DOHH2 (cell line): Measurements from ENCODE around the gene ADAT1.

Experiments
- H3F3A ChIP-seq: fragments of 200-600 bp; sonication (generic), shearing (Covaris generic); 2 replicates; pipeline ENCODE4 v1.6.0; 2016; ENCODE audit warnings: antibody characterized with exemption, mild to moderate bottlenecking; ENCODE audit not compliant: control insufficient read depth, insufficient read depth
- H3K27ac ChIP-seq: fragments of 200-600 bp; sonication (generic); 2 replicates; pipeline ENCODE4 v1.5.1; 2014; ENCODE audit warnings: low read depth, mild to moderate bottlenecking, low read length, moderate library complexity
- H3K27me3 ChIP-seq: fragments of 200-600 bp; sonication (generic); 2 replicates; pipeline ENCODE4 v1.6.1; 2014; ENCODE audit warnings: mild to moderate bottlenecking, low read length, mixed read lengths; ENCODE audit not compliant: control insufficient read depth
- H3K36me3 ChIP-seq: fragments of 200-600 bp; sonication (generic); 2 replicates; pipeline ENCODE4 v1.6.1; 2014; ENCODE audit warnings: mild to moderate bottlenecking, low read length, moderate library complexity, mixed read lengths; ENCODE audit not compliant: control insufficient read depth
- H3K4me1 ChIP-seq: fragments of 200-600 bp; sonication (generic); 2 replicates; pipeline ENCODE4 v1.6.1; 2014; ENCODE audit warnings: mild to moderate bottlenecking, low read length, mixed read lengths; ENCODE audit not compliant: control insufficient read depth
- H3K4me2 ChIP-seq: fragments of 200-600 bp; sonication (generic); 2 replicates; pipeline ENCODE4 v1.6.0; 2014; ENCODE audit warnings: mild to moderate bottlenecking, low read length, moderate library complexity
- H3K4me3 ChIP-seq: fragments of 200-600 bp; sonication (generic); 2 replicates; pipeline ENCODE4 v1.5.1; 2014; ENCODE audit warnings: mild to moderate bottlenecking, low read length, mixed read lengths
- H3K79me2 ChIP-seq: fragments of 200-600 bp; sonication (generic); 2 replicates; pipeline ENCODE4 v1.6.1; 2014; ENCODE audit warnings: mild to moderate bottlenecking, low read length, mixed read lengths; ENCODE audit not compliant: control insufficient read depth
- H3K9me2 ChIP-seq: fragments of 200-600 bp; sonication (generic); replicated peaks from 2 replicates; pipeline ENCODE4 v1.6.1; 2014; ENCODE audit warnings: mild to moderate bottlenecking, low read length, mixed read lengths; ENCODE audit not compliant: control insufficient read depth
- H3K9me3 ChIP-seq: fragments of 200-600 bp; sonication (generic); 2 replicates; pipeline ENCODE4 v1.6.1; 2014; ENCODE audit warnings: antibody characterized with exemption, low read length, mixed read lengths; ENCODE audit not compliant: control insufficient read depth, insufficient read depth
- H4K20me1 ChIP-seq: fragments of 200-600 bp; sonication (generic); 2 replicates; pipeline ENCODE4 v1.6.0; 2014; ENCODE audit warnings: low read depth, mild to moderate bottlenecking, antibody characterized with exemption, low read length, moderate library complexity; ENCODE audit not compliant: control insufficient read depth, insufficient read depth
- CTCF ChIP-seq: fragments of 200-600 bp; sonication (generic); IDR thresholded peaks from one replicate; pipeline ENCODE4 v1.5.1; 2014; ENCODE audit warnings: antibody characterized with exemption, mild to moderate bottlenecking, low read depth, low read length; ENCODE audit not compliant: poor library complexity, severe bottlenecking
- EZH2phosphoT487 ChIP-seq: fragments of 200-600 bp; sonication (generic); IDR thresholded peaks from 2 replicates; pipeline ENCODE4 v1.6.1; 2017; ENCODE audit warnings: borderline replicate concordance, mild to moderate bottlenecking, antibody characterized with exemption, low read length, moderate library complexity, mixed read lengths

The ADAT1 gene

DNA sequence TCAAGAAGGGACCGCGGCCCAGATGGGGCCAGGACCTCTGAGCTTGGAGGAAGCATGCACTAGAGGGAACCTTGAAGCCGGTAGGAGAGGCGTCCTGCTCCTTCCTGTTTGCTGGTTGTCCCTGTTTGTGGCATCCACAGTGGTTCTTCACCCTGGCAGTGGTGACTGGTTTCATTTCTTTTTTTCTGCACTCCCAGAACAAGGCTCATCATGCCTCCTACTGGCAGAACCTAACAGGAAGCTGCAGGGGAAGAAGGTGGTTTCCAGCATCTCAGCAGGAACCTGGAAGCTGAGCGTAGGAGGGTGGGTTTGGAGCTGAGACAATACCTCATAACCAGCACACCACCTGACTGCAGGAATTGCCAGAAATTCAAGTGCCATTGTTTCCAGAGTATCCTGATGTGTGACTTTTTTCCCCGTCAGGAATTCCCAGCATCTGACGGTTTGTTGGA lies 72.8 kb downstream of the ADAT1 start:
- H3K27ac ChIP-seq = no peak overlapping the region
- H3K79me2 ChIP-seq = peaks cover 12% of the 10 kb centered on the region
- H3K27me3 ChIP-seq = no peaks in the 10 kb centered on the region
- H3K9me3 ChIP-seq = no peaks in the 10 kb centered on the region
- H3K4me1 ChIP-seq = peaks cover 5% of the 10 kb centered on the region
- no peak overlapping the region for H3K4me3 ChIP-seq
- TF ChIP-seq CTCF = peak; percentile 43
- TF ChIP-seq EZH2phosphoT487 = no peak
- H4K20me1 ChIP-seq = no peaks in the 10 kb centered on the region
- no peaks in the 10 kb centered on the region for H3K36me3 ChIP-seq
- H3K9me2 ChIP-seq = no peaks in the 10 kb centered on the region
- no peaks in the 10 kb centered on the region for H3F3A ChIP-seq
- no peak overlapping the region for H3K4me2 ChIP-seq
